Tibial nerve (tissue), 4 donors: Measurements from ENCODE around the gene FASN.

Experiments
- CTCF ChIP-seq, 5 experiments: fragments of 200-600 bp in 3 of 5; fragments of 450-650 bp in 2 of 5; sonication (generic) in 3 of 5; IDR thresholded peaks; one replicate each; pipeline ENCODE4 v1.5.1; 2016 to 2019; ENCODE audit warnings: antibody characterized with exemption in 5 of 5, mild to moderate bottlenecking in 3 of 5, moderate library complexity in 2 of 5
- EP300 ChIP-seq, 2 donors: sonication (generic); formaldehyde crosslinking; IDR thresholded peaks; one replicate each; pipeline ENCODE4 v1.6.1; 2017; ENCODE audit warnings: antibody characterized with exemption in 2 of 2, mild to moderate bottlenecking in 1 of 2
- POLR2A ChIP-seq, 2 donors: fragments of 450-650 bp; IDR thresholded peaks; one replicate each; pipeline ENCODE4 v1.6.1; 2017; ENCODE audit warnings: antibody characterized with exemption in 2 of 2, mild to moderate bottlenecking in 2 of 2, moderate library complexity in 2 of 2

GRCh38 chr17:82094931-82095776, 2.9 kb downstream of the FASN start:
- TF ChIP-seq CTCF (IDR thresholded peaks at IDR 0.05) (no peak), POLR2A (IDR thresholded peaks at IDR 0.05) (no peak), EP300 (IDR thresholded peaks at IDR 0.05) (no peak)
